Stimulated activated CD8-positive, alpha-beta memory T cell treated with anti-CD3 and anti-CD28 coated beads, Interleukin-2, amount 100 ng/mL, for 1 hour (primary cell): ENCODE measurements around the gene CS.

ENCODE experiments used
- DNase-seq, 2 donors: peaks; one replicate each; pipeline ENCODE4 v3.0.0-alpha.2; 2020; ENCODE audit warnings: low read depth in 2 of 2

The CS gene

DNA sequence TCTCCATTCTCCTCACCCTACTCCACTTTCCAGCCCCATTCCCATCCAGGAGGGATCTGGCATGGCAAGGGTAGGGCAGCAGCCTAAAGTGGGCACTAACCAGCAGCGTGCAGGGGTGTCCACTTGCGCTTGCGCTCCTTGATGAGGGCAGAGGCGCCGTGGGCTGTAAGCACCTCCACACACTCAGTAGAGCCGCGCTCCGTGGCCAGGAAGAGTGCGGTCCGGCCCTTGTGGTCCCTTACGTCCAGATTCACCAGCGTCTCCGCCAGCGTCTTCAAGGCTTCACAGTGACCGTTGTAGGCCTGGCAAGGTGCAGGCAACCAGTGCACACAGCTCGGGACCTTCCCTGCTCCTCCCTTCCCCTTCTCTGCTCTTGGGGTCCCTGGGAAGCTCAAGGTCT lies 52.2 kb downstream of the CS start:
- no peak for DNase-seq

DNA sequence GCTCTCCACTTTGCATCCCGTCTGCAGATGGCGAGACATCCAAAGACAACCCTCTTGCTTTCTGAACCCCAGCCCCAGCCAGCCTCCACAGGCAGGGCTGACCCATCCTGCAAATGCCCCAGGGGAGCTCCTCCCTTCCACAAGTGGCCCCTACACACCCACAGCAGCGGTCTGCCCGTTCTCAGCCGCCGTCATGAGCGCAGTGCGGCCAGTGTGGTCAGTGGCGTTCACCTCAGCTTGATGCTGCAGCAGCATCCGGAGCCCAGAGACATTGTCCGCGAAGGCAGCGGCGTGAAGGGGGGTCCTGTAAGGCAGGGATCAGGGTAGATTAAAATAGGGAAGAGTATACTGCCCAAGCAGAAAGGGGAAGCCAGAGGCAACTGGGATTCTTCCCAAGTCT lies 55.6 kb downstream of the CS start:
- DNase-seq: no peak

- DNase-seq: no peak
Observed at GRCh38 chr12:56243731-56244181, 56.4 kb downstream of the CS start.

DNA sequence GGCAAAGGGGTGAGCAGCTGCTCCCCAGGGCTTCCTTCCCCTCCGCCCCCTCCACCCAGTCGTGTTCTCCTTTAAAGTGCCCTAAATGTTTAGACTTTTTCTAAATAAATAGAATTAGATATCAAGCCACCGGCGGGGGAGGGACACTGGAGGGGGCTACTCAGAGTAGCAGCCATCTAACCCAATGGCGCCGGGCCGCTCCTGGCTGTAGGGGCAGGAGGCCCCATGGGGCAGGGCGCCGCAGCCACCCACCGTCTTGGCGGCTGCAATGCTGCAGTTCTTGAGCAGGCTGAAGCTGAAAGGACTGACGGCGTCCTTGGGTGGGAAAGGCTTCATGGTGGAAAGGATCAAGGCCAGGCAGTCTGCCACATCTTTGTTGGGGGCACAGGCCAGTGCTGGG lies 57.1 kb downstream of the CS start:
- DNase-seq: no peak

DNA sequence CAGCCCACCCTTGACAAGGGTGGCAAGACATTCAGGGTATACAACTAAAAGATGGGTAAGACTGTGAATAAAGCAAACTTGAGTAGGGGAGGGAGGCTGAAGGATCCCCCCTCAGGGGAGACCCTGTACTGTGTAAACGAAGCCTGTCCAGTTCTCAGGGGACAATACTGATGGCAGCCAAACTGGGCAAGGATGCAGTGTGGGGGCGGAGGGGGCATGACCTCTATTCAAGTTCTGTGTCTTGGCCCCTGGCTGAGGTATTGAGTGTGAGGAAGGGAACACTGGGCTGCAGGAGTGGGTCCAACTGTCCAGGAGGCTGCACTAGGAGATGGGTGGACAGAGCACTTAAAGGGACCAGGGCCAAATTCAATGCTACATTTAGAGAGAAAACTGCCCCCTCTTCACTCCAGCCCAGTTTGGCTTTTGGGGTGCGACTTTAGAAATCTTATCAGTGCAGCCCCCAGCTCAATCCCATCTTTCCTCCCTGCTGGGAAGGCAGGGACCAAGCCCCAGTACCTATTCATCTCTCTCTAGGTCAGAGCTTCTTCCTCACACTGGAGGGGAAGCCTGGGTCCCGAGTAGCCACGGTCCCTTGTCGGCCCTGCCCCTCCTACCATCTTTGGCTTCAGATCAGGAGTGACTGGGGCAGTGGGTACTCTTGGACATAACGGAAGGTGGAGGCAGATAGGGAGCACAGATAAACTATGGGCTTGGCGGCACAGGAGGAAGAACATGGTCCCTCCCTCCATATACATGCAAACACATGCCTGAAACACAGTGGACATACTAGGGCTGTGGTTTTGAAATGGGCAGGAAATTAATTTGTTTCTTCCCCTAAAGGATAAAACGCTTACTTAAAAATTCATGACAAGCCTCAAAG lies 58.5 kb downstream of the CS start:
- DNase-seq: no peak

DNA sequence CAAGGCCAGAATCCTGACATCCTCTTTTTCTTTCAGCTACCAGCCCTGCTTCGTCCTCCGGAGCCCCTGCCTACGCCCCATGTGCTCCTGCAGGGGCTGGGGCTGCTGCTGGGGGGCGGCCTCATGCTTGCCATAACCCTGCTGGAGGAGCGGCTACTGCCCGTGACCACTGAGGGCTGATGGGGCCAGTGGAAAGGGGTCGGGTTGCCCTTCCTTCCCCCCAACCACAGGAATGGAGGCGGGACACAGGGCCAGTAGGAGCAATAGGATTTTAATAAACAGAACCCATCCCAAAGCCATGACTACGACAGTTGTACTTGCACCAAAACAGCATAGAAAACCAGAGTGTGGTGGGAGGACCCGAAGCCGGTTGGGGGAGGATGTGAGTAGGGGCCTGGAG lies 62.6 kb downstream of the CS start:
- DNase-seq: no peak

- DNase-seq: no peak
Observed at GRCh38 chr12:56236985-56237384, 63.1 kb downstream of the CS start.

GRCh38 chr12:56236091-56236490 lies 64.0 kb downstream of the CS start:
- no peak for DNase-seq

DNA sequence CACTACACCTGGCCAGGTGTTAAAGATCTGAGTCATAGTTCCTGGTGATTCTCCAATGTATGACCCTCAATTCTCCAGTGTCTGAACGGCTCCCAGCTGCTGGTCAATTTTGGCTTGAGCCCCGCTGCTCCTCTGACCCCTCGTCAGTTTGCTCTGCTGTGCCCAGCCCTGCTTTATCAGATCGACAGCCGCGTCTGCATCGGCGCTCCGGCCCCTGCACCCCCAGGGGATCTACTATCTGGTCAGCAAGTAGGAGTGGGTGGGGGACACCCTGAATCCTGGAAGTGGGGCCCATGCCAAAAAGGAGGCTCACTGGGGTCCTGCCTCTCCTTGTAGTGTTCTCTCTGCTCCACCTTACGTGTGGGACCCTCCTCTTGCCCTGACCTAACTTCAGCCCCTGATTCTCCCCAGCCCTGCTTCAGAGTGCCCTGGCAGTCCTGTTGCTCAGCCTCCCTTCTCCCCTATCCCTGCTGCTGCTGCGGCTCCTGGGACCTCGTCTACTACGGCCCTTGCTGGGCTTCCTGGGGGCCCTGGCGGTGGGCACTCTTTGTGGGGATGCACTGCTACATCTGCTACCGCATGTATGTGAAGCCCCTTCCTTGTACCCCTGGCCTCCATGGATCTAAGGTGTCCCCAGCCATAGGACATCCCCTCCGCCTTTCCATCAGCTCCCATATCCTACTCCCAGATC lies 65.2 kb downstream of the CS start:
- DNase-seq: no peak

- DNase-seq: no peak
Observed at GRCh38 chr12:56231184-56231582, 68.9 kb downstream of the CS start.

DNA sequence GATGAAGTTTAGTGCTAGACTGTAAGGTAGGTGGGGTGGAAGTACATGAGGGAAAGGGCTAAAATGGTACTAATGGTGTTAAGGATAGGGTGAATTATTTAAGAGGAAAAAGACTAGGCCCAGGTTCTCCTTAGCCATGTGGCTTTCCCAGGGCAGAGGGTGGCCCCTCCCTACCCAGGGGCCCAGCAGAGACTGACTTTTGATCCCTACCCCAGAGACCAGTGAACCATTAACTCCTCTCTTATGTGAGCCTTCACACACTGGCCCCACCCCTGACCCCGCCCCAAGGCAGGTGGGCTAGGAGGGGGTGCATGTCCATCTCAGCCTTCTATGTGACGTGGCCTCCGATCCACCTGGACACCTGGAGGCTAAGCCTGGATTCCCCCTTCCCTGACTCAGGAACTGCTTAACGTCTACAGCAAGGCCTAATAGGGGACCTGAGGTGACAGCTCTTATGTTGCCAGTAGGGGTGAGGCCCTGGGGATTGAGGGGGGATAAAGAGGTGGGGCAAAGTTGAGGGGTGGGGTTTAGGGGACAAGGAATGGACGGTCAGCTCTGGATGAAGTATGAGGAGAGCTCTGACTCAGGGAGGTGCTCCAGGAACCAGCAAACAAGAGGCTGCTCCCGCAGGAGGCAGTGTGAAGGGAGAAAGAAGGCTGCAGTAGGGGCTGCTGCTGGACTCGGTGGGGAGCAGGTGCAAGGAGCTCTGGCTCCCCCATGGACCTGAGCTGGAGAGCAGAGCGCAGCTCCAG lies 69.5 kb downstream of the CS start:
- no peak for DNase-seq

GRCh38 chr12:56229916-56230431 lies 70.2 kb downstream of the CS start, which contains the start of gene SLC39A5:
Gene SLC39A5, plus strand, starts transcription at chr12:56230051. Its CDS starts 1,224 bp downstream, at chr12:56231275.
- DNase-seq: no peak

DNA sequence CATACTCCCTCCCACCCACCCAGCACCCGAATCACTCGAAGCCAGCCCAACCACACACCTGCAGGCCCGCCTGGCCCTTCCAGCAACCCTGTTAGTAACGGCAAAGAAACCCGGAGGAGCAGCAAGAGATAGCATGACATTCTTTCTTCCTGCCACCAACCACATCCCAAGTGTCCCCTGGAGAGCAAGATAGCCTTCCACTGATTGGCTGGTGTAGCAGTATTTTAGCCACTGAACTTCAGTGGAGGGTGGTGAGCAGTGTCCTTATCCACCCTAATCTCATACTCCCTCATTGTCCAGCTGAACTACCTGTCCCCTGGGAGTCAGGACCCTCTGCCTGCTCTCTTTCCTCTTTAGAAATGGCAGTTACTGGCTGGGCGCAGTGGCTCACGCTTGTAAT lies 71.0 kb downstream of the CS start:
- no peak for DNase-seq

- no peak for DNase-seq
Observed at GRCh38 chr12:56224954-56225353, 75.2 kb downstream of the CS start.

GRCh38 chr12:56224102-56224701 lies 75.9 kb downstream of the CS start, which contains the start of gene NABP2:
Gene NABP2, plus strand, starts transcription at chr12:56224342. Its CDS starts 515 bp downstream, at chr12:56224857.
- DNase-seq: peak; percentile 85

DNA sequence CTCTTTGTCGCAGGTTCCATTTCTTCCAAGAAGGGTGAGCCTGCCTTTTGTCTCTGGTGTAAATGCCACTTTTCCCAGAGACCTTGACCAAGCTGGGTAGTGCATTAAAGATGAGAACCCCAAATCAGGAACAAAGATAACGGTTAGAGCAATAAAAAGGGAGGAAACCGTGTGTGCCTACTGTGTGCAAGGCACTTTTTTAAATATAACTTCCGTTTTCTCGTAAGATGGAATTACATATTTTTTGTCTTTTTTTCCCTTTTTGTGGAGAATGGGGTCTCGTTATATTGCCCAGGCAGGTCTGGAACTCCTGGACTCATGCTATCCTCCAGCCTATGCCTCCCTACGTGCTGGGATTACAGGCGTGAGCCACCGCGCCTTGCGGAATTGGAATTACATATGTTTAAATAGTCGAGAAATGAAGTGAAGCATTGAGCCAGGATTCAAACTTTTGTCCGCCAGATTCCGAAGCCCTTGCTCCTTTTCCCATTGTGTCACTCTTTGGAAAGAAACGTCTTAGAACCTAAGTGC lies 76.5 kb downstream of the CS start:
- no peak for DNase-seq

DNA sequence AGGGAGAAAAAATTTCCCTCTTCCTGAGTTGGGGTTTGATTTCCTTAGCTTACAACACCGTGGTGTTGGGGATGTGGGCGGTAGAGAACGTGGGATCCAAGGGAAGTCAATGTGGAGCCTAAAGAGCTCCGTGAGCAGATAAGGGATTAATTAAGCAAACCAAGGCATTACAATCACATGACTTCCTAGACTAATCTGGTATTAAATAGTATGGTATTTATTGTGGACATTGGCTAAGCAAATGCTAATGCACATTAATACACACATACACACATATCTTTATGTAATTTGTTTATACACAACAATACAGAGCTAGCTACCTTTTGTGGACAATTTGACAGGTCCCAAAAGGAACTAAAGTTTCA lies 77.6 kb downstream of the CS start:
- DNase-seq: no peak

GRCh38 chr12:56221757-56222530 lies 78.2 kb downstream of the CS start, which contains the start of gene RNF41:
Gene RNF41, minus strand, starts transcription at chr12:56221922. Its CDS starts 7,875 bp downstream, at chr12:56214047.
- DNase-seq: peak; percentile 87 to 88
